Tibial nerve (tissue), 4 donors: ENCODE results near the gene GPC5. TPM values are rescaled to one million over a fixed set of nuclear protein-coding genes. Genes with fewer than 3 reads are reported as not detected.

Experiments
- DNase-seq, 2 donors: peaks; one replicate each; pipeline ENCODE4 v3.0.0-alpha.2; 2019; ENCODE audit warnings: low spot score in 2 of 2
- H3K27ac ChIP-seq, 4 donors: fragments of 200-600 bp; sonication (generic) in 3 of 4; one replicate each; pipeline ENCODE4 v1.5.1; 2017 to 2019; ENCODE audit warnings: mild to moderate bottlenecking in 1 of 4
- H3K27me3 ChIP-seq, 2 donors: fragments of 200-600 bp; sonication (generic) in 1 of 2; one replicate each; pipeline versions ENCODE4 v1.5.1 to v1.6.0; 2017 to 2019
- H3K36me3 ChIP-seq, 3 donors: fragments of 200-600 bp; sonication (generic); one replicate each; pipeline ENCODE4 v1.5.1; 2018 to 2019
- H3K4me1 ChIP-seq, 4 donors: fragments of 200-600 bp; sonication (generic) in 3 of 4; one replicate each; pipeline ENCODE4 v1.5.1; 2017 to 2019
- H3K4me3 ChIP-seq, 4 donors: fragments of 200-600 bp; sonication (generic) in 3 of 4; one replicate each; pipeline ENCODE4 v1.5.1; 2017 to 2019; ENCODE audit warnings: mild to moderate bottlenecking in 1 of 4, moderate library complexity in 1 of 4
- H3K9me3 ChIP-seq, 4 donors: fragments of 200-600 bp; sonication (generic) in 3 of 4; one replicate each; pipeline ENCODE4 v1.5.1; 2017 to 2019
- EP300 ChIP-seq, 2 donors: sonication (generic); formaldehyde crosslinking; IDR thresholded peaks; one replicate each; pipeline ENCODE4 v1.6.1; 2017; ENCODE audit warnings: antibody characterized with exemption in 2 of 2, mild to moderate bottlenecking in 1 of 2
- POLR2A ChIP-seq, 2 donors: fragments of 450-650 bp; IDR thresholded peaks; one replicate each; pipeline ENCODE4 v1.6.1; 2017; ENCODE audit warnings: antibody characterized with exemption in 2 of 2, mild to moderate bottlenecking in 2 of 2, moderate library complexity in 2 of 2
- WGBS, 2 donors: methylation state at CpG; one replicate each; pipeline ENCODE4 v1.1.5; 2018; 5-methylcytosine and 5-hydroxymethylcytosine counted together
- total RNA-seq, 4 donors: library from RNA; depleted of rRNA; stranded (reverse); fragments of >200 nt; gene quantifications; one replicate each; pipeline ENCODE4 v1.1.0, GENCODE V29; 2016
- TF ChIP-seq, protein P1 (sequence below), 5 experiments: fragments of 200-600 bp in 3 of 5; fragments of 450-650 bp in 2 of 5; sonication (generic) in 3 of 5; IDR thresholded peaks; one replicate each; pipeline ENCODE4 v1.5.1; 2016 to 2019; ENCODE audit warnings: antibody characterized with exemption in 5 of 5, mild to moderate bottlenecking in 3 of 5, moderate library complexity in 2 of 5

GPC5 gene
- total RNA-seq, 4 donors from 2014 or later = 3.7 to 5.7 (median 4.2) TPM; not detected in 1

DNA sequence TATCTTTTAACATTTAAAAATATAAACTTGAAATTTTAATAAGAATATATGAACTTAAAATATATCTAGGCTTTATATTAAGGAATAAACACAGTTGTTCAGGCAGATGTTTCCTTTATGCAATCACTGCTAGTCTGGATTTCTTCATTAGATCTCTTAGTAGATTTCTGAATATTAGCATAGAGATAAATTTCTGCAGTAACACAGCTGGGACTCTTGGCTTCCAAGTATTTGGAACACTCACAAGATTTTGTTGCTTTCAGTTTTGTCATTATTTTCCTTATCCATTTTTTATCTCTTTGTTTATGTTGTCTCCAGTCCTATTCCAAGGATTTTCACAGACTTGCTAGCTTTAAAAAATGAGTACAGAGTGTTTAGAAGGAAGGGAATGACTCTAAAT, 857.1 kb downstream of the GPC5 start:
- H3K27ac ChIP-seq = no peak overlapping the region
- H3K4me3 ChIP-seq = no peak overlapping the region
- TF ChIP-seq POLR2A (IDR thresholded peaks at IDR 0.05) (no peak), EP300 (IDR thresholded peaks at IDR 0.05) (no peak)
- TF ChIP-seq, protein P1, sequence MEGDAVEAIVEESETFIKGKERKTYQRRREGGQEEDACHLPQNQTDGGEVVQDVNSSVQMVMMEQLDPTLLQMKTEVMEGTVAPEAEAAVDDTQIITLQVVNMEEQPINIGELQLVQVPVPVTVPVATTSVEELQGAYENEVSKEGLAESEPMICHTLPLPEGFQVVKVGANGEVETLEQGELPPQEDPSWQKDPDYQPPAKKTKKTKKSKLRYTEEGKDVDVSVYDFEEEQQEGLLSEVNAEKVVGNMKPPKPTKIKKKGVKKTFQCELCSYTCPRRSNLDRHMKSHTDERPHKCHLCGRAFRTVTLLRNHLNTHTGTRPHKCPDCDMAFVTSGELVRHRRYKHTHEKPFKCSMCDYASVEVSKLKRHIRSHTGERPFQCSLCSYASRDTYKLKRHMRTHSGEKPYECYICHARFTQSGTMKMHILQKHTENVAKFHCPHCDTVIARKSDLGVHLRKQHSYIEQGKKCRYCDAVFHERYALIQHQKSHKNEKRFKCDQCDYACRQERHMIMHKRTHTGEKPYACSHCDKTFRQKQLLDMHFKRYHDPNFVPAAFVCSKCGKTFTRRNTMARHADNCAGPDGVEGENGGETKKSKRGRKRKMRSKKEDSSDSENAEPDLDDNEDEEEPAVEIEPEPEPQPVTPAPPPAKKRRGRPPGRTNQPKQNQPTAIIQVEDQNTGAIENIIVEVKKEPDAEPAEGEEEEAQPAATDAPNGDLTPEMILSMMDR (IDR thresholded peaks at IDR 0.05) = no peak

GRCh38 chr13:92256211-92256610, 857.8 kb downstream of the GPC5 start:
- TF ChIP-seq, protein P1 (IDR thresholded peaks at IDR 0.05) = no peak
- TF ChIP-seq EP300 (IDR thresholded peaks at IDR 0.05) = no peak
- TF ChIP-seq POLR2A (IDR thresholded peaks at IDR 0.05) = no peak
- Histone ChIP-seq H3K27ac (no peak overlapping the region), H3K36me3 (no peaks in the 10 kb centered on the region), H3K27me3 (no peaks in the 10 kb centered on the region), H3K9me3 (no peaks in the 10 kb centered on the region), H3K4me1 (peaks cover 0 to 18% (median 0%) of the 10 kb centered on the region in 4 donors), H3K4me3 (no peak overlapping the region)
- no peak for DNase-seq
- 75 to 77% methylated on average over 4 of the region's 4 CpGs for WGBS, 2 donors

More for the DNA sequence above, 857.1 kb downstream of the GPC5 start:
- DNase-seq = no peak
- Histone ChIP-seq H3K36me3 (no peaks in the 10 kb centered on the region), H3K9me3 (no peaks in the 10 kb centered on the region), H3K27me3 (no peaks in the 10 kb centered on the region), H3K4me1 (peaks cover 0 to 18% (median 0%) of the 10 kb centered on the region in 4 donors)

DNA sequence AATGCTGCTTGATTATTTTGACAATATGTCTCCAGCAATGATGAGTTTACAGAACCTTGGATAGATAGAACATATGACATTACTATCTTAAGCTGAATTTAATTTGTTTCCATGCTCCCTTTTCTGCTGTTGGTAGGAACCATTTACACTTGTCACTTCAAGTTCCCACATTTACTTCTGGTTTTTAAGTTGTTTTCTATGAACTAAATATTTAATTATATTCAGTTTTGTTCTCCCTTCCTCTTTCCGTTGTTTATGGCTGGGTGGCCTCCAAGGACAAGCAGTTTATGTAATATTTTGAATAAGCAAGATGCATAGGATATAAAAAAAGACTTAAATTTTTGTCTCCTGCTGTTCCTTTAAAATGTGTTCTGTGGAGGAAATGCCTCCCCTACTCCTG, 860.6 kb downstream of the GPC5 start:
- Histone ChIP-seq H3K27ac (no peak overlapping the region), H3K4me1 (peaks cover 0 to 18% (median 0%) of the 10 kb centered on the region in 4 donors), H3K9me3 (no peaks in the 10 kb centered on the region), H3K36me3 (no peaks in the 10 kb centered on the region), H3K4me3 (no peak overlapping the region), H3K27me3 (no peaks in the 10 kb centered on the region)
- WGBS, 2 donors = 57 to 69% methylated on average over 1 of the region's 1 CpG
- DNase-seq = no peak
- no peak for TF ChIP-seq EP300 (IDR thresholded peaks at IDR 0.05)
- TF ChIP-seq, protein P1 (IDR thresholded peaks at IDR 0.05) = no peak
- no peak for TF ChIP-seq POLR2A (IDR thresholded peaks at IDR 0.05)

DNA sequence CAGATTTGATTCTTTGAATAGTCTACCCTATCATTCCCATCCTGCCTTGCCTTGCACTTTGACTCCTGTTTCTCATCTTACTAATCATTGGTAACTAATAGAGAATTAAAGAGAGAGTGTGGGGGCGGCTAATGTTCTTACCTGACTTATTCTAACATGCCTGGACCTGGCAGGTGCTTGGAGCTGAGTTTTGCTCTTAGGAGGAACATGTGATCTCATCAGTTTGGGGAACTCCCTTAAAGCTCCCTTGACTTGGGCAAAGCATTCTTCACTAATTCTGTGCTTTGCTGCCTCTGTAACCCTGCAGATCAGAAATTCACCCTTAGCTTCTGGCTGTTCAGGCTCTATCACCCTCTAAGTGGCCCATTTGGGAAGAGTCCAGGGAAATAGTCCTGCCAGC, 861.1 kb downstream of the GPC5 start:
- Histone ChIP-seq H3K9me3 (no peaks in the 10 kb centered on the region), H3K27ac (no peak overlapping the region), H3K4me1 (peaks cover 0 to 18% (median 0%) of the 10 kb centered on the region in 4 donors), H3K27me3 (no peaks in the 10 kb centered on the region), H3K4me3 (no peak overlapping the region), H3K36me3 (no peaks in the 10 kb centered on the region)
- DNase-seq = no peak
- WGBS, 2 donors = 84 to 94% methylated on average over 1 of the region's 1 CpG
- no peak for TF ChIP-seq POLR2A (IDR thresholded peaks at IDR 0.05)
- TF ChIP-seq, protein P1 (IDR thresholded peaks at IDR 0.05) = no peak
- no peak for TF ChIP-seq EP300 (IDR thresholded peaks at IDR 0.05)

GRCh38 chr13:92260363-92260762, 861.9 kb downstream of the GPC5 start:
- Histone ChIP-seq H3K4me3 (no peak overlapping the region), H3K27me3 (no peaks in the 10 kb centered on the region), H3K4me1 (peaks cover 0 to 13% (median 0%) of the 10 kb centered on the region in 4 donors), H3K9me3 (no peaks in the 10 kb centered on the region), H3K27ac (no peak overlapping the region), H3K36me3 (no peaks in the 10 kb centered on the region)
- 73 to 80% methylated on average over 6 of the region's 6 CpGs for WGBS, 2 donors
- DNase-seq = no peak
- no peak for TF ChIP-seq POLR2A (IDR thresholded peaks at IDR 0.05)
- TF ChIP-seq, protein P1 (IDR thresholded peaks at IDR 0.05) = no peak
